IMR-90 (cell line): Measurements from ENCODE around the gene FAM168A.

Experiments
- BHLHE40 ChIP-seq: fragments of 150-350 bp; IDR thresholded peaks from 2 replicates; pipeline ENCODE4 v1.6.1; 2016; ENCODE audit warnings: mild to moderate bottlenecking, low read depth, low read length
- CEBPB ChIP-seq: IDR thresholded peaks from 2 replicates; pipeline ENCODE4 v1.6.1; 2012; ENCODE audit warnings: low read depth, low read length, improper control_type of control experiment
- CHD1 ChIP-seq: IDR thresholded peaks from 2 replicates; pipeline ENCODE4 v1.6.1; 2012; ENCODE audit warnings: low read depth, low read length, improper control_type of control experiment
- CTCF ChIP-seq: conservative IDR thresholded peaks from 2 replicates; pipeline ENCODE4 v1.5.1; 2012; ENCODE audit warnings: mild to moderate bottlenecking, low read depth, low read length, improper control_type of control experiment
- ELK1 ChIP-seq: fragments of 150-350 bp; IDR thresholded peaks from 2 replicates; pipeline ENCODE4 v1.6.1; 2016; ENCODE audit warnings: low read depth, mild to moderate bottlenecking, low read length, moderate library complexity, borderline replicate concordance
- FOS ChIP-seq: fragments of 150-350 bp; IDR thresholded peaks from 2 replicates; pipeline ENCODE4 v1.6.1; 2016; ENCODE audit warnings: low read depth, low read length
- NFE2L2 ChIP-seq: fragments of 150-350 bp; IDR thresholded peaks from 2 replicates; pipeline ENCODE4 v1.6.1; 2016; ENCODE audit warnings: low read depth, mild to moderate bottlenecking, low read length
- POLR2A ChIP-seq: IDR thresholded peaks from 2 replicates; pipeline ENCODE4 v1.6.1; 2012; ENCODE audit warnings: mild to moderate bottlenecking, low read depth, low read length
- RAD21 ChIP-seq: IDR thresholded peaks from 2 replicates; pipeline ENCODE4 v1.6.1; 2012; ENCODE audit warnings: low read length, improper control_type of control experiment
- RFX5 ChIP-seq: IDR thresholded peaks from 2 replicates; pipeline ENCODE4 v1.8.0; 2012; ENCODE audit warnings: low read depth, mild to moderate bottlenecking, low read length, moderate library complexity
- USF2 ChIP-seq: fragments of 150-350 bp; IDR thresholded peaks from 2 replicates; pipeline ENCODE4 v1.6.1; 2017; ENCODE audit warnings: mild to moderate bottlenecking, antibody characterized with exemption, low read length, low read depth

- TF ChIP-seq CTCF (no peak), NFE2L2 (no peak), RAD21 (no peak), POLR2A (no peak), ELK1 (no peak), CHD1 (no peak), USF2 (no peak), CEBPB (no peak), FOS (no peak), RFX5 (no peak), BHLHE40 (no peak)
Measured at GRCh38 chr11:73360743-73361369, 237.1 kb downstream of the FAM168A start.
